Upper lobe of left lung (tissue), 4 donors: ENCODE results near the gene PKHD1.

ENCODE experiments used
- CTCF ChIP-seq, 6 experiments: fragments of 450-650 bp in 4 of 6; fragments of 200-600 bp in 2 of 6; sonication (generic) in 2 of 6; IDR thresholded peaks; one replicate each; pipeline ENCODE4 v1.5.1; 2016 to 2019; ENCODE audit warnings: antibody characterized with exemption in 6 of 6
- POLR2A ChIP-seq, 4 donors: fragments of 450-650 bp; IDR thresholded peaks; one replicate each; pipeline ENCODE4 v1.5.1; 2016 to 2017; ENCODE audit warnings: antibody characterized with exemption in 4 of 4, mild to moderate bottlenecking in 2 of 4
- POLR2AphosphoS5 ChIP-seq, 2 donors: sonication (generic); formaldehyde crosslinking; IDR thresholded peaks; one replicate each; pipeline ENCODE4 v1.5.1; 2017; ENCODE audit warnings: antibody characterized with exemption in 2 of 2

- TF ChIP-seq POLR2A (IDR thresholded peaks at IDR 0.05) (no peak), CTCF (IDR thresholded peaks at IDR 0.05) (no peak), POLR2AphosphoS5 (IDR thresholded peaks at IDR 0.05) (no peak)
Measured at GRCh38 chr6:52014391-52014790, 73.0 kb downstream of the PKHD1 start.
